Measurements from ENCODE around the gene PLCB1. TPM values are rescaled to one million over a fixed set of nuclear protein-coding genes. Genes with fewer than 3 reads are reported as not detected.

The PLCB1 gene
- total RNA-seq, 1 experiment from 2014 or later = 11.3 TPM

DNA sequence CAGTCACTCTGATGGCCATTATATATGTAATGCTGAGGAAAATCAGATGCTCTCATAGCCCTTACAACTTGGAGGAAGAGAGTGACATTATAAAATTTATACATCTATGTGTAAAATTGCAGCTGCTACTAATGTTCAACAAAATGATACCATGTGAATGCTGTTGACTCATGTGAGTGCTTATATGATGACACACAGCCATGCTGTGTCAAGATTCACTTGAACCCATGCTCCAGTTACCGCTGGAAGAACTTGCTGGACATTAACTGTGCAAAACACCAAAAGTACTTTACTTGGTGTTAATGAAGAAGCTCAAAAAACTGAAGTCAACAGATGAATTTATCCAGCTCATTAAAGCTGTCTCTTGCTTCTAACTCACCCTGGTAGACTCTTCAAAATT is 617.9 kb downstream of the PLCB1 start (continued):
- TF ChIP-seq SOX15 (CRISPR knock-in tag; IDR thresholded peaks at IDR 0.05) = no peak
- no peak for TF ChIP-seq RELA (CRISPR knock-in tag; IDR thresholded peaks at IDR 0.05; ENCODE audit: borderline replicate concordance)

DNA sequence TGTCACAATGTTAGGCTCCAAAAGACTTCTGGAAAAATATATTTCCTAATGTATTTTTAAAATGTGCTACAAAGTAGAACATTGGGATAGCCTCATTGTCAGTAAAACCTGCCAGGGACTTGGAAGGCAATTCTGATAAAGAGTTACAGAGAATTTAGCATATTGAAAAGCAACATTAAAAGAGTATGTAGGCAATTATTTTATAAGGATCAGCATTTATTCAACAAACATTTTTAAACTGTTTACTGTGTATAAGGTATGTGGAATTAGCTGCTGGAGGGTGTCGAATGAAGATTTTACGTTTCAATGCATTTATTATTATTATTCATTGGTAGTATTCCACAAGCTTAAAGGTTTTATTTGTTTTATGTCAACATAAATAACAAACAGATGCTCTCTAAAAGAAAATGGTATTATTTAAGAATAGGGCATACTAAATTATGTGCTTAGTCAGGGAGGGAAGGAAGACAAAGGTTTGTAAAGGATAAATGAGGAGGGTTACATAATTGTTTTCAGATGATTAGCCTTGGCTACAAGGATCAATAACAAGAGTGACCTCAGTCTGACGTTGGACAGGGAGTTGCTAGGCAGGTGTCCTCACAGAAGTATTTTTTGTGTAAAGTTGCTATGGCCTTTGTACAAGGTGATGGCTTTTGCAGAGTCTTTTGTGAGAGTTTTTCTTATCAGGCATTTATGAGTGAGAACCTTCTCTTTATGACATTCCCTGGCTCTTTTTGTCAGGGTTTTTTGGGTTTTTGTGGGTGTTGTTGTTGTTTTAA is 623.5 kb downstream of the PLCB1 start:
- CTCF ChIA-PET = interaction anchor here (0.8 to 1.4 kb wide), 2 partner anchors 98 to 638 kb away, joined by 3 to 5 read pairs; no protein-coding TSS in a partner anchor

DNA sequence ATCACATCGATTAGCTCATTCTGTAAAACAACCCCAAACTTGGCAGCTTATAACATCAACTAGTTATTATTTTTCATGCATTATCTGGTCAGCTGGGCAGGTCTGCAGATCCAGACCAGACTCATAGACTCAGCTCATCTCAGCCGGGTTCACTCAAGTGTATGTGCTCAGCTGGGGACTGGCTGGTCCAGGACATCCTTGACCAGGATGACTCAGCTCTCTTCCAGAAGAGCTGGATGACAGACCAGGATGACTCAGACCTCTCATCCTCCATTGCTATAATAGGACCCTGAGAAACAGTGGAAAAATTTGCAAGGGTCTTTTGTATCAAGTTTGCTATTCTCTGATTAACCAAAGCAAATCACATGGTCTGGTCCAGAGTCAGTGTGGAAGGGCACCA is 624.3 kb downstream of the PLCB1 start:
- Mint-ChIP-seq H3K9me3 (no peaks in the 10 kb centered on the region), H3K27me3 (ENCODE audit: low read depth) (no peaks in the 10 kb centered on the region), H3K4me3 (no peak overlapping the region), H3K4me1 (no peaks in the 10 kb centered on the region), H3K27ac (no peak overlapping the region), H3K36me3 (no peaks in the 10 kb centered on the region)
- DNase-seq (ENCODE audit: low spot score) (no peak), ATAC-seq (no peak)
- ChIA-PET POLR2A (no interaction called here), CTCF (interaction anchor here (0.8 to 1.5 kb wide), 4 partner anchors 34 to 637 kb away, joined by 3 to 12 read pairs (median 4); no protein-coding TSS in a partner anchor)
- TF ChIP-seq, protein P1, sequence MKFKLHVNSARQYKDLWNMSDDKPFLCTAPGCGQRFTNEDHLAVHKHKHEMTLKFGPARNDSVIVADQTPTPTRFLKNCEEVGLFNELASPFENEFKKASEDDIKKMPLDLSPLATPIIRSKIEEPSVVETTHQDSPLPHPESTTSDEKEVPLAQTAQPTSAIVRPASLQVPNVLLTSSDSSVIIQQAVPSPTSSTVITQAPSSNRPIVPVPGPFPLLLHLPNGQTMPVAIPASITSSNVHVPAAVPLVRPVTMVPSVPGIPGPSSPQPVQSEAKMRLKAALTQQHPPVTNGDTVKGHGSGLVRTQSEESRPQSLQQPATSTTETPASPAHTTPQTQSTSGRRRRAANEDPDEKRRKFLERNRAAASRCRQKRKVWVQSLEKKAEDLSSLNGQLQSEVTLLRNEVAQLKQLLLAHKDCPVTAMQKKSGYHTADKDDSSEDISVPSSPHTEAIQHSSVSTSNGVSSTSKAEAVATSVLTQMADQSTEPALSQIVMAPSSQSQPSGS (CRISPR knock-in tag; IDR thresholded peaks at IDR 0.05; ENCODE audit: borderline replicate concordance, low read depth) = no peak
- no peak for TF ChIP-seq JAZF1 (CRISPR knock-in tag; IDR thresholded peaks at IDR 0.05)
- no peak for TF ChIP-seq TP53 (CRISPR knock-in tag; IDR thresholded peaks at IDR 0.05)
- TF ChIP-seq, protein P2, sequence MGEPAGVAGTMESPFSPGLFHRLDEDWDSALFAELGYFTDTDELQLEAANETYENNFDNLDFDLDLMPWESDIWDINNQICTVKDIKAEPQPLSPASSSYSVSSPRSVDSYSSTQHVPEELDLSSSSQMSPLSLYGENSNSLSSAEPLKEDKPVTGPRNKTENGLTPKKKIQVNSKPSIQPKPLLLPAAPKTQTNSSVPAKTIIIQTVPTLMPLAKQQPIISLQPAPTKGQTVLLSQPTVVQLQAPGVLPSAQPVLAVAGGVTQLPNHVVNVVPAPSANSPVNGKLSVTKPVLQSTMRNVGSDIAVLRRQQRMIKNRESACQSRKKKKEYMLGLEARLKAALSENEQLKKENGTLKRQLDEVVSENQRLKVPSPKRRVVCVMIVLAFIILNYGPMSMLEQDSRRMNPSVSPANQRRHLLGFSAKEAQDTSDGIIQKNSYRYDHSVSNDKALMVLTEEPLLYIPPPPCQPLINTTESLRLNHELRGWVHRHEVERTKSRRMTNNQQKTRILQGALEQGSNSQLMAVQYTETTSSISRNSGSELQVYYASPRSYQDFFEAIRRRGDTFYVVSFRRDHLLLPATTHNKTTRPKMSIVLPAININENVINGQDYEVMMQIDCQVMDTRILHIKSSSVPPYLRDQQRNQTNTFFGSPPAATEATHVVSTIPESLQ (CRISPR knock-in tag; IDR thresholded peaks at IDR 0.05) = no peak
- TF ChIP-seq ZNF317 (CRISPR knock-in tag; IDR thresholded peaks at IDR 0.05; ENCODE audit: borderline replicate concordance, low read depth) = no peak
- TF ChIP-seq FOXJ3 (CRISPR knock-in tag; IDR thresholded peaks at IDR 0.05; ENCODE audit: borderline replicate concordance) = no peak
- no peak for TF ChIP-seq CREM (CRISPR knock-in tag; IDR thresholded peaks at IDR 0.05)
- TF ChIP-seq SOX15 (CRISPR knock-in tag; IDR thresholded peaks at IDR 0.05) = no peak
- TF ChIP-seq KAT7 (CRISPR knock-in tag; IDR thresholded peaks at IDR 0.05; ENCODE audit: borderline replicate concordance) = no peak
- TF ChIP-seq ESRRA (CRISPR knock-in tag; IDR thresholded peaks at IDR 0.05; ENCODE audit: borderline replicate concordance) = no peak
- TF ChIP-seq, protein P3, sequence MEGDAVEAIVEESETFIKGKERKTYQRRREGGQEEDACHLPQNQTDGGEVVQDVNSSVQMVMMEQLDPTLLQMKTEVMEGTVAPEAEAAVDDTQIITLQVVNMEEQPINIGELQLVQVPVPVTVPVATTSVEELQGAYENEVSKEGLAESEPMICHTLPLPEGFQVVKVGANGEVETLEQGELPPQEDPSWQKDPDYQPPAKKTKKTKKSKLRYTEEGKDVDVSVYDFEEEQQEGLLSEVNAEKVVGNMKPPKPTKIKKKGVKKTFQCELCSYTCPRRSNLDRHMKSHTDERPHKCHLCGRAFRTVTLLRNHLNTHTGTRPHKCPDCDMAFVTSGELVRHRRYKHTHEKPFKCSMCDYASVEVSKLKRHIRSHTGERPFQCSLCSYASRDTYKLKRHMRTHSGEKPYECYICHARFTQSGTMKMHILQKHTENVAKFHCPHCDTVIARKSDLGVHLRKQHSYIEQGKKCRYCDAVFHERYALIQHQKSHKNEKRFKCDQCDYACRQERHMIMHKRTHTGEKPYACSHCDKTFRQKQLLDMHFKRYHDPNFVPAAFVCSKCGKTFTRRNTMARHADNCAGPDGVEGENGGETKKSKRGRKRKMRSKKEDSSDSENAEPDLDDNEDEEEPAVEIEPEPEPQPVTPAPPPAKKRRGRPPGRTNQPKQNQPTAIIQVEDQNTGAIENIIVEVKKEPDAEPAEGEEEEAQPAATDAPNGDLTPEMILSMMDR (IDR thresholded peaks at IDR 0.05) = no peak
- no peak for TF ChIP-seq JUN (CRISPR knock-in tag; IDR thresholded peaks at IDR 0.05)
- TF ChIP-seq PRRX2 (CRISPR knock-in tag; IDR thresholded peaks at IDR 0.05) = no peak

More for the DNA sequence above, 623.5 kb downstream of the PLCB1 start:
- POLR2A ChIA-PET = no interaction called here
- H3K4me1 Mint-ChIP-seq = no peaks in the 10 kb centered on the region
- no peak for DNase-seq (ENCODE audit: low spot score)
- H3K9me3 Mint-ChIP-seq = no peaks in the 10 kb centered on the region
- no peak overlapping the region for H3K4me3 Mint-ChIP-seq
- no peak overlapping the region for H3K27ac Mint-ChIP-seq
- no peaks in the 10 kb centered on the region for H3K36me3 Mint-ChIP-seq
- TF ChIP-seq, protein P4, sequence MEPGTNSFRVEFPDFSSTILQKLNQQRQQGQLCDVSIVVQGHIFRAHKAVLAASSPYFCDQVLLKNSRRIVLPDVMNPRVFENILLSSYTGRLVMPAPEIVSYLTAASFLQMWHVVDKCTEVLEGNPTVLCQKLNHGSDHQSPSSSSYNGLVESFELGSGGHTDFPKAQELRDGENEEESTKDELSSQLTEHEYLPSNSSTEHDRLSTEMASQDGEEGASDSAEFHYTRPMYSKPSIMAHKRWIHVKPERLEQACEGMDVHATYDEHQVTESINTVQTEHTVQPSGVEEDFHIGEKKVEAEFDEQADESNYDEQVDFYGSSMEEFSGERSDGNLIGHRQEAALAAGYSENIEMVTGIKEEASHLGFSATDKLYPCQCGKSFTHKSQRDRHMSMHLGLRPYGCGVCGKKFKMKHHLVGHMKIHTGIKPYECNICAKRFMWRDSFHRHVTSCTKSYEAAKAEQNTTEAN (CRISPR knock-in tag; IDR thresholded peaks at IDR 0.05) = no peak
- TF ChIP-seq, protein P5, sequence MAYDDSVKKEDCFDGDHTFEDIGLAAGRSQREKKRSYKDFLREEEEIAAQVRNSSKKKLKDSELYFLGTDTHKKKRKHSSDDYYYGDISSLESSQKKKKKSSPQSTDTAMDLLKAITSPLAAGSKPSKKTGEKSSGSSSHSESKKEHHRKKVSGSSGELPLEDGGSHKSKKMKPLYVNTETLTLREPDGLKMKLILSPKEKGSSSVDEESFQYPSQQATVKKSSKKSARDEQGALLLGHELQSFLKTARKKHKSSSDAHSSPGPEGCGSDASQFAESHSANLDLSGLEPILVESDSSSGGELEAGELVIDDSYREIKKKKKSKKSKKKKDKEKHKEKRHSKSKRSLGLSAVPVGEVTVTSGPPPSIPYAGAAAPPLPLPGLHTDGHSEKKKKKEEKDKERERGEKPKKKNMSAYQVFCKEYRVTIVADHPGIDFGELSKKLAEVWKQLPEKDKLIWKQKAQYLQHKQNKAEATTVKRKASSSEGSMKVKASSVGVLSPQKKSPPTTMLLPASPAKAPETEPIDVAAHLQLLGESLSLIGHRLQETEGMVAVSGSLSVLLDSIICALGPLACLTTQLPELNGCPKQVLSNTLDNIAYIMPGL (CRISPR knock-in tag; IDR thresholded peaks at IDR 0.05) = no peak
- no peak for TF ChIP-seq NR3C1 (CRISPR knock-in tag; conservative IDR thresholded peaks at IDR 0.05; ENCODE audit: low read depth)
- no peak for TF ChIP-seq ZNF317 (CRISPR knock-in tag; IDR thresholded peaks at IDR 0.05; ENCODE audit: borderline replicate concordance, low read depth)
- TF ChIP-seq, protein P6, sequence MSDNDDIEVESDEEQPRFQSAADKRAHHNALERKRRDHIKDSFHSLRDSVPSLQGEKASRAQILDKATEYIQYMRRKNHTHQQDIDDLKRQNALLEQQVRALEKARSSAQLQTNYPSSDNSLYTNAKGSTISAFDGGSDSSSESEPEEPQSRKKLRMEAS (CRISPR knock-in tag; IDR thresholded peaks at IDR 0.05) = no peak
- TF ChIP-seq ETV6 (CRISPR knock-in tag; IDR thresholded peaks at IDR 0.05) = no peak
- H3K27me3 Mint-ChIP-seq (ENCODE audit: low read depth) = no peaks in the 10 kb centered on the region
- no peak for ATAC-seq

All from WTC11 (cell line).